ENCODE results near the gene EFNA5.

The EFNA5 gene

GRCh38 chr5:107487056-107487542 lies 183.6 kb downstream of the EFNA5 start:
- DNase-seq (ENCODE audit: low read depth in 2 of 2), result no peak

GRCh38 chr5:107486489-107486888 lies 184.2 kb downstream of the EFNA5 start:
- DNase-seq (ENCODE audit: low read depth in 2 of 2), result no peak

- no peak for DNase-seq (ENCODE audit: low read depth in 2 of 2)
Measured at GRCh38 chr5:107485184-107485583, 185.6 kb downstream of the EFNA5 start.

GRCh38 chr5:107484281-107484680 lies 186.5 kb downstream of the EFNA5 start:
- no peak for DNase-seq (ENCODE audit: low read depth in 2 of 2)

GRCh38 chr5:107483231-107484024 lies 187.3 kb downstream of the EFNA5 start:
- no peak for DNase-seq (ENCODE audit: low read depth in 2 of 2)

GRCh38 chr5:107478068-107478641 lies 192.6 kb downstream of the EFNA5 start:
- DNase-seq (ENCODE audit: low read depth in 2 of 2), result no peak

GRCh38 chr5:107477492-107477891 lies 193.2 kb downstream of the EFNA5 start:
- DNase-seq (ENCODE audit: low read depth in 2 of 2), result no peak

- DNase-seq (ENCODE audit: low read depth in 2 of 2), result no peak
Measured at GRCh38 chr5:107476783-107477182, 194.0 kb downstream of the EFNA5 start.

- DNase-seq (ENCODE audit: low read depth in 2 of 2), result no peak
Measured at GRCh38 chr5:107474716-107475489, 195.8 kb downstream of the EFNA5 start.

GRCh38 chr5:107474361-107474715 lies 196.4 kb downstream of the EFNA5 start:
- no peak for DNase-seq (ENCODE audit: low read depth in 2 of 2)

GRCh38 chr5:107472620-107473064 lies 198.1 kb downstream of the EFNA5 start:
- no peak for DNase-seq (ENCODE audit: low read depth in 2 of 2)

GRCh38 chr5:107470295-107470582 lies 200.5 kb downstream of the EFNA5 start:
- DNase-seq (ENCODE audit: low read depth in 2 of 2), result no peak

GRCh38 chr5:107469485-107470294 lies 201.0 kb downstream of the EFNA5 start:
- DNase-seq (ENCODE audit: low read depth in 2 of 2), result peak; percentile 51 to 67

- DNase-seq (ENCODE audit: low read depth in 2 of 2), result no peak
Measured at GRCh38 chr5:107469064-107469463, 201.7 kb downstream of the EFNA5 start.

- DNase-seq (ENCODE audit: low read depth in 2 of 2), result no peak
Measured at GRCh38 chr5:107468276-107468675, 202.5 kb downstream of the EFNA5 start.

GRCh38 chr5:107467137-107467932 lies 203.4 kb downstream of the EFNA5 start:
- DNase-seq (ENCODE audit: low read depth in 2 of 2), result no peak

- peak; percentile 33 to 37 for DNase-seq (ENCODE audit: low read depth in 2 of 2)
Measured at GRCh38 chr5:107466233-107466769, 204.4 kb downstream of the EFNA5 start.

GRCh38 chr5:107464876-107465275 lies 205.9 kb downstream of the EFNA5 start:
- DNase-seq (ENCODE audit: low read depth in 2 of 2), result no peak

GRCh38 chr5:107464416-107464815 lies 206.3 kb downstream of the EFNA5 start:
- DNase-seq (ENCODE audit: low read depth in 2 of 2), result no peak

GRCh38 chr5:107463731-107464130 lies 207.0 kb downstream of the EFNA5 start:
- no peak for DNase-seq (ENCODE audit: low read depth in 2 of 2)

- DNase-seq (ENCODE audit: low read depth in 2 of 2), result no peak
Measured at GRCh38 chr5:107461770-107462169, 209.0 kb downstream of the EFNA5 start.

Measured in fibroblast of skin of left quadriceps (primary cell).